B cell (primary cell): ENCODE results near the gene HP1BP3. TPM values are rescaled to one million over a fixed set of nuclear protein-coding genes. Genes with fewer than 3 reads are reported as not detected.

ENCODE experiments used
- ATAC-seq: fragments of 200-7000 bp; cut with Tn5 transposase; one replicate; pipeline ENCODE4 v1.10.0; 2021; ENCODE audit warnings: low read depth, mild to moderate bottlenecking, moderate number of reproducible peaks, moderate library complexity
- CTCF ChIA-PET: fragments of 350-600 bp; sonication (Branson Sonifier 250); formaldehyde crosslinking; loops from one replicate; lab custom pipeline; 2021; ENCODE audit warnings: antibody characterized with exemption, inconsistent platforms; lab: Charles Lee
- POLR2A ChIA-PET: fragments of 350-600 bp; sonication (Branson Sonifier 250); formaldehyde crosslinking; loops from one replicate; lab custom pipeline; 2021; ENCODE audit warnings: antibody characterized with exemption; lab: Charles Lee
- DNase-seq: peaks from one replicate; pipeline ENCODE4 v3.0.0; 2013
- H2AFZ ChIP-seq: 2 replicates; pipeline ENCODE4 v1.6.1; 2012; ENCODE audit warnings: mild to moderate bottlenecking, low read depth, low read length; ENCODE audit not compliant: insufficient read depth, poor library complexity, severe bottlenecking
- H3K27ac ChIP-seq, 2 donors: 1 replicate in 1 of 2; 2 replicates in 1 of 2; pipeline ENCODE4 v1.5.1; 2012 to 2013; ENCODE audit warnings: low read length in 2 of 2, mild to moderate bottlenecking in 2 of 2, moderate library complexity in 1 of 2
- H3K27me3 ChIP-seq, 4 experiments: fragments of 200-600 bp in 1 of 4; sonication (generic) in 1 of 4; replicated peaks in 1 of 4; 1 replicate in 2 of 4; 2 replicates in 2 of 4; pipeline versions ENCODE4 v1.6.1 to v1.7.0; 2013 to 2016; ENCODE audit warnings: low read length in 3 of 4, mild to moderate bottlenecking in 2 of 4, mixed read lengths in 1 of 4, moderate library complexity in 1 of 4; ENCODE audit not compliant: insufficient read depth in 4 of 4, control insufficient read depth in 3 of 4; ENCODE audit errors: control extremely low read depth in 1 of 4
- H3K36me3 ChIP-seq, 2 experiments: replicated peaks in 1 of 2; 1 replicate in 1 of 2; 2 replicates in 1 of 2; pipeline versions ENCODE4 v1.6.1 to v1.7.1; 2013; ENCODE audit warnings: low read length in 1 of 2; ENCODE audit not compliant: insufficient read depth in 2 of 2, control insufficient read depth in 1 of 2; ENCODE audit errors: control extremely low read depth in 1 of 2, extremely low read depth in 1 of 2
- H3K4me1 ChIP-seq, 2 donors: fragments of 200-600 bp in 1 of 2; sonication (generic) in 1 of 2; 1 replicate in 1 of 2; 2 replicates in 1 of 2; pipeline versions ENCODE4 v1.5.1 to v1.6.1; 2013 to 2017; ENCODE audit warnings: low read length in 2 of 2; ENCODE audit not compliant: control insufficient read depth in 2 of 2, insufficient read depth in 2 of 2
- H3K4me2 ChIP-seq: replicated peaks from 2 replicates; pipeline ENCODE3; 2012; ENCODE audit warnings: mild to moderate bottlenecking, low read depth, low read length; ENCODE audit not compliant: poor library complexity, severe bottlenecking
- H3K4me3 ChIP-seq, 5 experiments: fragments of 200-600 bp in 1 of 5; sonication (generic) in 1 of 5; 1 replicate in 3 of 5; 2 replicates in 2 of 5; pipeline versions ENCODE4 v1.5.1 to v1.7.0; 2011 to 2016; ENCODE audit warnings: low read length in 4 of 5, mild to moderate bottlenecking in 4 of 5, low read depth in 2 of 5, control low read depth in 1 of 5, moderate library complexity in 1 of 5; ENCODE audit not compliant: insufficient read depth in 1 of 5; ENCODE audit errors: control extremely low read depth in 1 of 5, extremely low read depth in 1 of 5
- H3K79me2 ChIP-seq: fragments of 200-600 bp; sonication (generic); one replicate; pipeline ENCODE4 v1.6.0; 2016; ENCODE audit warnings: low read length; ENCODE audit not compliant: control insufficient read depth, insufficient read depth
- H3K9ac ChIP-seq: fragments of 200-600 bp; sonication (generic); 2 replicates; pipeline ENCODE4 v1.6.1; 2017; ENCODE audit warnings: mild to moderate bottlenecking, low read length, moderate library complexity
- H3K9me3 ChIP-seq, 3 donors: one replicate each; pipeline versions ENCODE4 v1.6.1 to v1.7.1; 2013; ENCODE audit warnings: low read length in 2 of 3; ENCODE audit not compliant: control insufficient read depth in 2 of 3, insufficient read depth in 1 of 3; ENCODE audit errors: control extremely low read depth in 1 of 3
- H4K20me1 ChIP-seq: 2 replicates; pipeline ENCODE4 v1.6.0; 2012; ENCODE audit warnings: mild to moderate bottlenecking, low read length; ENCODE audit not compliant: insufficient read depth, control insufficient read depth, poor library complexity, severe bottlenecking
- H3K27ac Mint-ChIP-seq: one replicate; pipeline ENCODE4 v1.8.0; 2021; ENCODE audit warnings: mixed read lengths
- H3K27me3 Mint-ChIP-seq: one replicate; pipeline ENCODE4 v1.8.0; 2021; ENCODE audit warnings: mixed read lengths
- H3K4me1 Mint-ChIP-seq: one replicate; pipeline ENCODE4 v1.8.0; 2021; ENCODE audit warnings: mixed read lengths
- H3K4me3 Mint-ChIP-seq: one replicate; pipeline ENCODE4 v1.8.0; 2021; ENCODE audit warnings: mixed read lengths
- H3K9me3 Mint-ChIP-seq: one replicate; pipeline ENCODE4 v1.8.0; 2022; ENCODE audit warnings: mixed read lengths; ENCODE audit not compliant: insufficient read depth
- EZH2 ChIP-seq: IDR thresholded peaks from 2 replicates; pipeline ENCODE4 v1.6.1; 2012; ENCODE audit warnings: borderline replicate concordance, low read depth, mild to moderate bottlenecking, moderate library complexity, low read length; ENCODE audit not compliant: insufficient read depth, poor library complexity, severe bottlenecking
- WGBS: methylation state at CpG from one replicate; pipeline ENCODE4 v1.1.5; 2013; ENCODE audit warnings: missing lambda C conversion rate; ENCODE audit not compliant: insufficient coverage; 5-methylcytosine and 5-hydroxymethylcytosine counted together
- intact Hi-C: fragments of 100-400 bp; cut with micrococcal nuclease; formaldehyde crosslinking; loops from one replicate; pipeline ENCODE4 v1.10.0; 2022
- polyA plus RNA-seq: library from polyadenylated mRNA; depleted of rRNA; stranded (reverse); fragments of >200 nt; gene quantifications from 2 replicates; pipeline ENCODE4 v1.2.3, GENCODE V29; 2012
- total RNA-seq, 2 donors: library from RNA; stranded (reverse); fragments of 120-200 nt in 1 of 2; gene quantifications; 1 replicate in 1 of 2; 2 replicates in 1 of 2; pipeline versions ENCODE4 v1.2.3 to v1.2.4, GENCODE V29; 2013 to 2022
- TF ChIP-seq, protein P1 (sequence below): fragments of 200-600 bp; IDR thresholded peaks from one replicate; pipeline ENCODE4 v1.8.0; 2022; ENCODE audit warnings: antibody characterized with exemption, mild to moderate bottlenecking

HP1BP3 gene
- total and polyA plus RNA-seq, 2 donors (not counting 1 experiment from before 2014, with no cell fraction given) = 147 to 303 TPM

DNA sequence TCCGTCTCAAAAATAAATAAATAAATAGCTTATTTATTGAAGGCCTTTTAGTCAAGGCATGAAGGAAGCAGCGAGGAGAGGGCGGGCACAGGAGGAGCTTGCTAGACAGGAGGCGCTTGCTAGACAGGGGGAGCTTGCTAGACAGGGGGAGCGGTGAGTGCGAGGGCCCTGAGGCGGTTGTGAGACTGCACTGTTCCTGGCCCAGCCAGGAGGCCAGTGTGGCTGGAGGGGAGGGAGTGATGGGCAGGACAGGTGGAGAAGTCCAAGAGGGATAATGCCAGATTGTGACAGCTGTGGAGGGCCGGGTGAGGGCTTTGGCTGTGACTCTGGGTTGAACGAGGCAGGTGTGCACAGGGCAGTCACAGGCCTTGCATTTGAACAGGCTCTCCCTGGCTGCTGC lies 87.5 kb downstream of the HP1BP3 start:
- Histone ChIP-seq H3K79me2 (no peaks in the 10 kb centered on the region), H3K9ac (no peak overlapping the region), H3K27ac (no peak overlapping the region), H3K4me1 (peaks cover 0 to 8% of the 10 kb centered on the region in 2 donors), H4K20me1 (no peaks in the 10 kb centered on the region), H3K4me2 (no peak overlapping the region), H3K9me3 (no peaks in the 10 kb centered on the region), H3K4me3 (no peak overlapping the region), H2AFZ (no peak overlapping the region), H3K36me3 (no peaks in the 10 kb centered on the region), H3K27me3 (no peaks in the 10 kb centered on the region)
- Mint-ChIP-seq H3K4me3 (no peak overlapping the region), H3K4me1 (peaks cover 4% of the 10 kb centered on the region), H3K27ac (no peak overlapping the region), H3K27me3 (no peaks in the 10 kb centered on the region), H3K9me3 (no peaks in the 10 kb centered on the region)
- CTCF ChIA-PET = interaction anchor here (1.3 to 7.6 kb wide), 2 partner anchors 35 to 495 kb away, joined by 5 to 130 read pairs; no protein-coding TSS in a partner anchor
- WGBS = 94% methylated on average over 8 of the region's 9 CpGs
- DNase-seq (no peak), ATAC-seq (no peak)
- TF ChIP-seq EZH2 = no peak
- TF ChIP-seq, protein P1, sequence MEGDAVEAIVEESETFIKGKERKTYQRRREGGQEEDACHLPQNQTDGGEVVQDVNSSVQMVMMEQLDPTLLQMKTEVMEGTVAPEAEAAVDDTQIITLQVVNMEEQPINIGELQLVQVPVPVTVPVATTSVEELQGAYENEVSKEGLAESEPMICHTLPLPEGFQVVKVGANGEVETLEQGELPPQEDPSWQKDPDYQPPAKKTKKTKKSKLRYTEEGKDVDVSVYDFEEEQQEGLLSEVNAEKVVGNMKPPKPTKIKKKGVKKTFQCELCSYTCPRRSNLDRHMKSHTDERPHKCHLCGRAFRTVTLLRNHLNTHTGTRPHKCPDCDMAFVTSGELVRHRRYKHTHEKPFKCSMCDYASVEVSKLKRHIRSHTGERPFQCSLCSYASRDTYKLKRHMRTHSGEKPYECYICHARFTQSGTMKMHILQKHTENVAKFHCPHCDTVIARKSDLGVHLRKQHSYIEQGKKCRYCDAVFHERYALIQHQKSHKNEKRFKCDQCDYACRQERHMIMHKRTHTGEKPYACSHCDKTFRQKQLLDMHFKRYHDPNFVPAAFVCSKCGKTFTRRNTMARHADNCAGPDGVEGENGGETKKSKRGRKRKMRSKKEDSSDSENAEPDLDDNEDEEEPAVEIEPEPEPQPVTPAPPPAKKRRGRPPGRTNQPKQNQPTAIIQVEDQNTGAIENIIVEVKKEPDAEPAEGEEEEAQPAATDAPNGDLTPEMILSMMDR = no peak
- intact Hi-C loops = no loop called here
- POLR2A ChIA-PET = no interaction called here

DNA sequence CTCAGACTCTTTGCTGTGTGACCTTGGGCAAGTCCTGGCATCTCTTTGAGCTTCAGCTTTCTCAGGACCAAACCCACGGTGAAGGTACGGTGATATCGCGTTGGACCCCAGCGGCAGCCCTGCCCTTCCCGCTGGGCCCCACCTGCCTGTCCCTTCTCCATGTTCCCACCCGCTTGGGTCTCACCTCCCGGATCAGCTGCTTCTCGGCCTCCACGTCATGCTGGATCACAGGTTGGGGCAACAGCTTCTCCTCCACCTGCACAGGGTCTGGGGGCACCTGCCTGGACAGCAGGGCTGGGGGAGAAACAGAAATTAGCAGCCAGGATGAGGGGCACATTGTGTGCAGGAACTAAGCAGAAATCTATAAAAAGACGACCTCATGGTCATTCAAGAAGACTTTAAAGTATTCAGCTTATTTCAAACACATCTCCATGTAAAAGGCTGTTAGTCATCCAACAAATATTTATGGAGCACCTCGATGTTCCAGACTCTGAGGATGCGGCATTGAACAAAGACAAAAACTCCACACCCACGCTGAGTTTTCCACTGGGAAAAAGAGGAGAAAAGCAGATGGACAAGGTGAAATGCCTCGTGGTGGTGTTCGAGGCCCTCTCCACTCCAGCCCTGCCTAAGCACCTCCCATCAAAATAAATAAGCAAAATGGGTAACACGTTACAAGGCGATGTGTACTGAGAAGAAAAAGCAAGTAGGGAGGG lies 88.8 kb downstream of the HP1BP3 start:
- Histone ChIP-seq H3K9ac (no peak overlapping the region), H3K79me2 (no peaks in the 10 kb centered on the region), H3K27me3 (no peaks in the 10 kb centered on the region), H3K4me3 (no peak overlapping the region), H3K9me3 (no peaks in the 10 kb centered on the region), H3K27ac (no peak overlapping the region), H3K36me3 (no peaks in the 10 kb centered on the region), H2AFZ (no peak overlapping the region), H4K20me1 (no peaks in the 10 kb centered on the region), H3K4me1 (peaks cover 0 to 8% of the 10 kb centered on the region in 2 donors), H3K4me2 (no peak overlapping the region)
- Mint-ChIP-seq H3K27ac (no peak overlapping the region), H3K4me1 (peaks cover 4% of the 10 kb centered on the region), H3K27me3 (no peaks in the 10 kb centered on the region), H3K4me3 (peak overlapping the region; percentile 41), H3K9me3 (no peaks in the 10 kb centered on the region)
- POLR2A ChIA-PET = no interaction called here
- CTCF ChIA-PET = interaction anchor here (1.3 to 7.6 kb wide), 3 partner anchors 36 to 496 kb away, joined by 3 to 130 read pairs (median 5); no protein-coding TSS in a partner anchor
- TF ChIP-seq, protein P1 = no peak
- TF ChIP-seq EZH2 = no peak
- ATAC-seq (no peak), DNase-seq (no peak)
- intact Hi-C loops = no loop called here
- 98% methylated on average over 8 of the region's 18 CpGs for WGBS
